ENCODE data around the gene ITIH2.
A peak's percentile ranks its signal among the peaks of the same experiment; 100 is the strongest.
"Not testable (repeated sequence)": the region's sequence is repeated elsewhere in the genome, so short reads cannot be mapped to it uniquely, and the experiment has no call there.

Gene ITIH2

GRCh38 chr10:7667262-7668141, 35.6 kb upstream of the ITIH2 start:
- peaks cover 0 to 6% (median 0%) of the 10 kb centered on the region in 11 experiments; a peak in 1 of 22 replicates for H4K20me1 ChIP-seq
- H3K36me3 ChIP-seq, result no peaks in the 10 kb centered on the region
- H3K27me3 ChIP-seq, result peaks cover 43 to 63% (median 51%) of the 10 kb centered on the region in 11 experiments
- no peak overlapping the region for H3K4me3 ChIP-seq
- H3K4me1 ChIP-seq, result peaks cover 0 to 9% (median 7%) of the 10 kb centered on the region in 10 experiments; a peak in 15 of 20 replicates
- no peak overlapping the region for H3K27ac ChIP-seq
- H3K9ac ChIP-seq, result no peak overlapping the region
- H3K4me2 ChIP-seq, result no peak overlapping the region
- no peaks in the 10 kb centered on the region for H3K9me3 ChIP-seq (replicated peaks in 1 of 11)
- no peak for TF ChIP-seq Cebpa-rat (IDR thresholded peaks at IDR 0.05)

- no peak overlapping the region for H3K27ac ChIP-seq
- H3K4me2 ChIP-seq, result no peak overlapping the region
- no peak for TF ChIP-seq Cebpa-rat (IDR thresholded peaks at IDR 0.05)
- peaks cover 0 to 6% (median 0%) of the 10 kb centered on the region in 11 experiments; a peak in 1 of 22 replicates for H4K20me1 ChIP-seq
- peaks cover 0 to 9% (median 7%) of the 10 kb centered on the region in 10 experiments; a peak in 15 of 20 replicates for H3K4me1 ChIP-seq
- no peak overlapping the region for H3K9ac ChIP-seq
- H3K4me3 ChIP-seq, result no peak overlapping the region
- peaks cover 32 to 50% (median 39%) of the 10 kb centered on the region in 11 experiments for H3K27me3 ChIP-seq
- H3K9me3 ChIP-seq (replicated peaks in 1 of 11), result no peaks in the 10 kb centered on the region
- no peaks in the 10 kb centered on the region for H3K36me3 ChIP-seq
These were observed 33.0 kb upstream of the ITIH2 start for GRCh38 chr10:7670157-7670556.

GRCh38 chr10:7672341-7673134, 30.6 kb upstream of the ITIH2 start:
- H4K20me1 ChIP-seq, result no peaks in the 10 kb centered on the region
- no peak overlapping the region for H3K4me2 ChIP-seq
- H3K27me3 ChIP-seq, result peaks cover 14 to 29% (median 19%) of the 10 kb centered on the region in 11 experiments
- H3K27ac ChIP-seq, result no peak overlapping the region
- H3K9ac ChIP-seq, result no peak overlapping the region
- H3K4me1 ChIP-seq, result no peaks in the 10 kb centered on the region
- H3K4me3 ChIP-seq, result no peak overlapping the region
- H3K9me3 ChIP-seq (replicated peaks in 1 of 11), result no peaks in the 10 kb centered on the region
- no peaks in the 10 kb centered on the region for H3K36me3 ChIP-seq
- no peak for TF ChIP-seq Cebpa-rat (IDR thresholded peaks at IDR 0.05)

- Histone ChIP-seq H3K27ac (no peak overlapping the region), H3K36me3 (no peaks in the 10 kb centered on the region), H3K4me2 (no peak overlapping the region), H3K9me3 (replicated peaks in 1 of 11) (no peaks in the 10 kb centered on the region), H3K4me1 (no peaks in the 10 kb centered on the region), H4K20me1 (no peaks in the 10 kb centered on the region), H3K27me3 (no peaks in the 10 kb centered on the region), H3K4me3 (no peak overlapping the region), H3K9ac (no peak overlapping the region)
- TF ChIP-seq Cebpa-rat (IDR thresholded peaks at IDR 0.05), result no peak
These were observed 23.9 kb upstream of the ITIH2 start for GRCh38 chr10:7679256-7679655.

DNA sequence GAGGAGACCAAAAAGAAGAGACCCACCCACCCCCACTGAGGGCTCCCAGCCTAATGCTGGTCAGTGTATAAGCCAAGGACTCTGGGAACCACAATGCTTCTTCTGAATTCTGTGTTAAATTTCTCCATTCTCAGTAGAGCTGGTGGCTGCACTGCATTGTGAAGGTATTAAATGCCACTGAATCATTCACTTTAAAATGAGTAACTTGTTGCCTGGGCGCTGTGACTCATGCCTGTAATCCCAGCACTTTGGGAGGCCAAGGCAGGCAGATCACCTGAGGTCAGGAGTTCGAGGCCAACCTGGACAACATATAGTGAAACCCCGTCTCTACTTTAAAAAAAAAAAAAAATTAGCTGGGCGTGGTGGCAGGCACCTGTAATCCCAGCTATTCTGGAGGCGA, 23.0 kb upstream of the ITIH2 start:
- H3K9ac ChIP-seq; H3K4me3 ChIP-seq; H3K4me1 ChIP-seq; H3K27me3 ChIP-seq; H4K20me1 ChIP-seq; H3K4me2 ChIP-seq; H3K36me3 ChIP-seq; H3K9me3 ChIP-seq (replicated peaks in 1 of 11); H3K27ac ChIP-seq: not testable (repeated sequence)

DNA sequence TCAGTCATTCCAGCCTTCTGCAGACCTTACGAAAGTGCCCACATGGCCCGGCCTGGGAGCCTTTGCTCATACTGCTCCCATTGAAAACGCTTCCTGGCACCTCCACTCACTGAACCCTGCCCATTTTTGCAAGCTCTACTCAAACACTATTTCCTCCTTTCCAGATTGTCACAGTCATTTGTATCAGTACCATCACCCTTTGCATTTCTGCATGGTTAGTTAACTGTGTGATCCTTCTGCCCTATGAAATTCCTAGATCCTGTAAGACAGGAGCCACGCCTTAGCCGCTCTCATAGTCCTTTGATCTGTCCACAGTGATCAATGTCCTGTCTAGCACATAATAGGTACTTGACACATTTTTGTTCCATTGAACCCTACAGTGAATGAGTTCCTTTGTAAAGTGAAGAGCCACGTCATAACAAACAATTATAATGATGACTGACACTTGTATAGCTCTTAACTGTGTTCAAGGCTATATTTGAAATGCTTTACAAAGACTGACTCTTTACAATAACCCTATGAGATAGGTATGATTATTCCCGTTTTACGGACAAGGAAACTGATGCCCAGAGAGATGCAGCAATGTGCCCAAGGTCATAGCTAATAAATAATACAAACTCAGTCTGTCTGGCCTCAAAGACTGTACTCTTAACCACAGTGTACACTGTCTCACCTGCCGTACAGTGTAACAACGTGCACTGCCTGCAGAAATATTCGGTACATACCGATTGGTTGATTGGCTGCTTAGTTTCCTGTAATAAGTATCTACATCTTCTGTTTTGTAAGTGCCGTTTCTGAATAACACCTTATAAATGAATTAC, 16.6 kb upstream of the ITIH2 start:
- no peak overlapping the region for H3K9ac ChIP-seq
- H3K9me3 ChIP-seq (replicated peaks in 1 of 11), result peaks cover 22 to 29% (median 27%) of the 10 kb centered on the region in 11 experiments
- H3K27ac ChIP-seq, result no peak overlapping the region
- peaks cover 0 to 4% (median 0%) of the 10 kb centered on the region in 10 experiments; a peak in 3 of 20 replicates for H3K4me1 ChIP-seq
- no peaks in the 10 kb centered on the region for H4K20me1 ChIP-seq
- H3K4me2 ChIP-seq, result no peak overlapping the region
- no peak overlapping the region for H3K4me3 ChIP-seq
- H3K27me3 ChIP-seq, result no peaks in the 10 kb centered on the region
- no peak for TF ChIP-seq Cebpa-rat (IDR thresholded peaks at IDR 0.05)
- no peaks in the 10 kb centered on the region for H3K36me3 ChIP-seq

- Histone ChIP-seq H3K27me3 (no peaks in the 10 kb centered on the region), H3K9ac (no peak overlapping the region), H4K20me1 (no peaks in the 10 kb centered on the region), H3K4me3 (no peak overlapping the region), H3K27ac (no peak overlapping the region), H3K9me3 (replicated peaks in 1 of 11) (peaks cover 30 to 38% (median 35%) of the 10 kb centered on the region in 11 experiments), H3K36me3 (peaks cover 0 to 6% (median 0%) of the 10 kb centered on the region in 11 experiments; a peak in 2 of 22 replicates), H3K4me1 (peaks cover 0 to 4% (median 0%) of the 10 kb centered on the region in 10 experiments; a peak in 3 of 20 replicates), H3K4me2 (peak overlapping the region in 2 of 11 experiments; percentile 14 to 19; a peak in 1 of 22 replicates)
- no peak for TF ChIP-seq Cebpa-rat (IDR thresholded peaks at IDR 0.05)
These were observed 15.7 kb upstream of the ITIH2 start for GRCh38 chr10:7687228-7687907.

- no peak for TF ChIP-seq Cebpa-rat (IDR thresholded peaks at IDR 0.05)
- Histone ChIP-seq H3K4me2 (no peak overlapping the region), H3K9me3 (replicated peaks in 1 of 11) (peaks cover 46 to 59% (median 52%) of the 10 kb centered on the region in 11 experiments), H3K27ac (no peak overlapping the region), H3K27me3 (no peaks in the 10 kb centered on the region), H3K36me3 (peaks cover 0 to 6% (median 0%) of the 10 kb centered on the region in 11 experiments; a peak in 2 of 22 replicates), H4K20me1 (no peaks in the 10 kb centered on the region), H3K4me3 (no peak overlapping the region), H3K4me1 (peaks cover 0 to 4% (median 0%) of the 10 kb centered on the region in 10 experiments; a peak in 3 of 20 replicates), H3K9ac (no peak overlapping the region)
These were observed 13.5 kb upstream of the ITIH2 start for GRCh38 chr10:7689591-7689990.

GRCh38 chr10:7690885-7691597, 12.1 kb upstream of the ITIH2 start:
- not testable (repeated sequence) for H4K20me1 ChIP-seq, H3K27ac ChIP-seq, H3K9ac ChIP-seq, H3K4me1 ChIP-seq, H3K4me3 ChIP-seq, H3K36me3 ChIP-seq, H3K27me3 ChIP-seq, H3K4me2 ChIP-seq
- peaks cover 46 to 59% (median 52%) of the 10 kb centered on the region in 11 experiments for H3K9me3 ChIP-seq (replicated peaks in 1 of 11)

DNA sequence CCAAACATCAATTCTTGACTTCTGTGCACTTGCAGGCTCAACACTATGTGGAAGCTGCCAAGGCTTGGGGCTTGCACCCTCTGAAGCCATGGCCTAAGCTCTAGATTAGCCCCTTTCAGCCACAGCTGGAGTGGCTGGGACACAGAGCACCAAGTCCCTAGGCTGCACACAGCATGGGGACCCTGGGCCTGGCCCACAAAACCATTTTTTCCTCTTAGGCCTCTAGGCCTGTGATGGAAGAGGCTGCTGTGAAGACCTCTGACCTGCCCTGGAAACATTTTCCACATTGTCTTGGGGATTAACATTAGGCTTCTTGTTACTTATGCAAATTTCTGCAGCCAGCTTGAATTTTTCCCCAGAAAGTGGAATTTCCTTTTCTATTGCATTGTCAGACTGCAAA, 10.7 kb upstream of the ITIH2 start:
- H3K36me3 ChIP-seq, H3K4me1 ChIP-seq, H3K4me2 ChIP-seq, H3K9ac ChIP-seq, H3K27ac ChIP-seq, H3K4me3 ChIP-seq, H3K27me3 ChIP-seq, H4K20me1 ChIP-seq: not testable (repeated sequence)
- H3K9me3 ChIP-seq (replicated peaks in 1 of 11), result peaks cover 46 to 59% (median 52%) of the 10 kb centered on the region in 11 experiments

DNA sequence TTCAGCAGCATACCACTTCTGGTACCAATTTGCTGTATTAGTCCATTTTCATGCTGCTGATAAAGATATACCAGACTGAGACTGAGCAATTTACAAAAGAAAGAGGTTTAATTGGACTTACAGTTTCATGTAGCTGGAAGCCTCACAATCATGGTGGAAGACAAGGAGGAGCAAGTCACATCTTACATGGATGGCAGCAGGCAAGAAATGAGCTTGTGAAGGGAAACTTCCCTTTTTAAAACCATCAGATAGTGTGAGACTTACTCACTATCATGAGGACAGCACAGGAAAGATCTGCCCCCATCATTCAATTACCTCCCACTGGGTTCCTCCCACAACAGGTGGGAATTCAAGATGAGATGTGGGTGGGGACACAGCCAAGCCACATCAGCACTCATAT, 9.9 kb upstream of the ITIH2 start:
- not testable (repeated sequence) for H3K4me2 ChIP-seq, H3K27me3 ChIP-seq, H3K4me1 ChIP-seq, H3K4me3 ChIP-seq, H4K20me1 ChIP-seq, H3K36me3 ChIP-seq, H3K27ac ChIP-seq, H3K9ac ChIP-seq
- H3K9me3 ChIP-seq (replicated peaks in 1 of 11), result peaks cover 46 to 59% (median 52%) of the 10 kb centered on the region in 11 experiments
